ENCODE data around the gene NELFA. TPM values are rescaled to one million over a fixed set of nuclear protein-coding genes. Genes with fewer than 3 reads are reported as not detected.

NELFA gene
- total and polyA plus RNA-seq, 2 donors, result 10.9 to 37.2 TPM

DNA sequence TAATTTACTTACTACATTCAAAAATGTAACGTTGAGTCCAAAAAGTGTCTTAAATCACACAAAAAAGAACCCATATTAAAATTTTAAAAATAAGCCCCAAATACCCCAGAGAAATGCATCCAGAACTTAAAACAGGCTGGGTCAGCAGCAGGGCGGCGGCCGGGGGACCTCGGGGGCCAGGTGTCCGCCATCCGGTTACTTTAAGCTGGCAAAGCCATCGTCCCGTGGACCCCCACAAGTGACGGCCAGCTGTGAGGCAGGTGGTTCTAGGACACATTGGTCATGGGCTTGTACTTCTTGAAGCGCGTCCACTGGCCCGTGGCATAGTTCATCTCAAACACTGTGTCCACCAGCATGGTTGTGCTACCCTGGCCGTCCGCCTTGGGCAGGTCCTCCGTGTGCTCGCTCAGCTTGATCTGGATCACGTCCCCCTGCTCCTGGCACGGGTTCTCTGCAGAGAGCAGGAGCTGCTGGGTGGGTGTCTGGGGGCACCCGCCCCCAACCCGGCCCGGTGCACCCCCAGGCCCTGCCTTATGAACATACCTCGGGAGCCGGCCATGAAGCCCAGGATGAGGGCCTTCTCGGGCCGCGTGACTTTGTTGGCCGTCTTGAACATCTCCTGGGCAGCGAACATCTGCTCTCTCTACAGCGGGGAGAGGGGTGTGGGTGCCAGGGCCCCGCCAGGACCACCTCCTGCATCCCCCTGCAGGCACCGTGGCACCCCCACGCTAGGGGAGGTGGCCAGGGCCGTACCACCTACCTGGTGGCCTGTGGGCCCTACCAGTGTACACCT, 25.5 kb downstream of the NELFA start:
- no peaks in the 10 kb centered on the region for H3K4me1 ChIP-seq (ENCODE audit: control insufficient read depth in 2 of 2, insufficient read depth in 2 of 2, low read length in 2 of 2)
- no peaks in the 10 kb centered on the region for H3K27me3 ChIP-seq (ENCODE audit: control insufficient read depth in 2 of 2, insufficient read depth in 1 of 2, low read length in 1 of 2)
- H3K9me3 ChIP-seq (ENCODE audit: control insufficient read depth in 2 of 2, insufficient read depth in 1 of 2, low read length in 1 of 2), result no peaks in the 10 kb centered on the region
- WGBS, result 98% methylated on average over 34 of the region's 34 CpGs
- no peak overlapping the region for H3K4me3 ChIP-seq (ENCODE audit: low read length in 2 of 2)
- H3K27ac ChIP-seq (ENCODE audit: low read depth in 1 of 2, low read length in 1 of 2), result no peak overlapping the region
- H3K36me3 ChIP-seq (ENCODE audit: control insufficient read depth in 2 of 2, insufficient read depth in 2 of 2, low read length in 1 of 2), result peaks cover 91 to 96% of the 10 kb centered on the region in 2 donors
- no peak for DNase-seq (ENCODE audit: low read depth in 6 of 9, low spot score in 9 of 9)

DNA sequence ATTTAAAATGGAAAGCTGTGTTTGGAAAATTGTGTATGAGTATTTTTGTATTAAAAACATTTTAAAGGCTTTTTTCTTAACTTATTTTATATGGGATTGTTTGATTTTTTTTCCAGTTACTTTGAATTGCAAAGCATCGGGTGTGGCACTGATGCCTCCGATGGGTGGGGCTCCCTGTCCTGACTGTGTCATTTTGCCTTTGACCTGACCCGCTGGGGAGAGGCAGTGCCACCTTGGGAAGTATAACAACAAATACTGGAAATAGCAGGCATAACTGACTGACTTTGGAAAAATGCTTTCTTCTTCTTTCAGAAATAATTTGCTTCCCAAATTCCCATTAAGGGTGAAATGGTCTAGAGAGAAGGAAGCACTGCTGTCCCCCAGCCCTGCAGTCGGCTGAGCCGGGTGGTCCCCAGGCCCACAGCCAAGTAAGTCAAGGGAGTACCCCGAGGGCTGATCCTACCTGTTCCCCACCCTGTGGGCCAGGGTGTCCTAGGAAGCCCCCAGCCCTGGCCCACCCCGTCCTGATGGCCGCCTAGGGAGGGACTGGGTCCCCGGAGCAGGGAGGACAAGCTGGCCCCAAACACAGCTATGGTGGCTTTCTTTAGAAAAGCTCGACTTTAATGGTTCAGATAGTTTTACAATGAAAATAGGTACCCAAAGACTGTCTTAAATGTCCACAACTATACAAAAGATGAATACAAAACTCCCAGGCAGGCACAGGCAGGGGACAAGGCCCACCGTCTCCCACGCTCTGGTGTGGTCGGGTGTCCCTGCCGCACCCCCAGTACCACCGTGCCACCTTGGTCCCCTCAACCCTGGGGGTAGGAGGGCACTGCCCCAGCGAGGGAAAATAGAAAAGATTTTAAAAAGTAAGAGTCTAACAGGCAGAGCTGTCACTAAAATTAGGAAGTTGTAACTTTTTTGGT, 26.4 kb downstream of the NELFA start:
- Histone ChIP-seq H3K4me3 (ENCODE audit: low read length in 2 of 2) (no peak overlapping the region), H3K27ac (ENCODE audit: low read depth in 1 of 2, low read length in 1 of 2) (no peak overlapping the region), H3K9me3 (ENCODE audit: control insufficient read depth in 2 of 2, insufficient read depth in 1 of 2, low read length in 1 of 2) (no peaks in the 10 kb centered on the region), H3K36me3 (ENCODE audit: control insufficient read depth in 2 of 2, insufficient read depth in 2 of 2, low read length in 1 of 2) (peaks cover 93 to 95% of the 10 kb centered on the region in 2 donors), H3K27me3 (ENCODE audit: control insufficient read depth in 2 of 2, insufficient read depth in 1 of 2, low read length in 1 of 2) (no peaks in the 10 kb centered on the region), H3K4me1 (ENCODE audit: control insufficient read depth in 2 of 2, insufficient read depth in 2 of 2, low read length in 2 of 2) (no peaks in the 10 kb centered on the region)
- WGBS, result 97% methylated on average over 16 of the region's 16 CpGs
- DNase-seq (ENCODE audit: low read depth in 6 of 9, low spot score in 9 of 9), result no peak

DNA sequence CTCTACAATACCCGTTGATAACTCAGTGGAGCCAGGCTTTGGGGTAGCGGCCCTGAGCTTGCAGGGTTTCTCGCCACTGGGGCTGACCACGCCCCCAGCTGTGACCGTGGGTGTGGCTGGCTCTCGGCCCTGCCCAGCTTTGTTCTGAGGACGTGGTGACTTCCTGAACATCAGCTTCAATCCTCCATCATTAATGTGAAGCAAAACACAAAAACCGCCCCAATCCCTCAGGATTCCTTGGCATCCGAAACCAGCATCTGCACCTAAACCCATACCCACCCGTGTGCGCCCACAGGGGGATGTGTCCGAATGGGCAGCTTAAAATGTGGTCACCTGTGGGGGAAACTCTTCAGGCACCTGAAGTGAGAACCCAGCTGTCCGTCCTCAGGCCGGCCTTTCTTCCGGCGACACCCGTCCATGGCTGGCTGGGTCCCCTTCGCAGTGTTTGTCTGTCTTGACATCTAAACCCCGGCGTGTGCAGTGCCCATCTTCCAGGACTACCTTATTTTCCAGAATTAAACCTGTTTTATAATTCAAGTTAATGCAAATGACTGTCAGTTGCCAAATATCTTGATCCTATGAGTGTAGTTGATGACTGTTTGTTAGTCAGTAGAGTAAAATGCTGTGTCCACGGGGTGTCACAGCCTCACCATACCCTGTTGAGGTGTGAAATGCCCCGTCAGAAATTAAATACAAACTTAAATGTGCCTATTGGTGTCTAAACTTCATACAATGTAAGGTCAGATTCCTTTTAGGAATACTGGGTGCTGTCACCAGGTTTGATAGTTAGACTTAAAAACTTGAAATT, 27.3 kb downstream of the NELFA start:
- no peak for DNase-seq (ENCODE audit: low read depth in 6 of 9, low spot score in 9 of 9)
- Histone ChIP-seq H3K4me1 (ENCODE audit: control insufficient read depth in 2 of 2, insufficient read depth in 2 of 2, low read length in 2 of 2) (no peaks in the 10 kb centered on the region), H3K36me3 (ENCODE audit: control insufficient read depth in 2 of 2, insufficient read depth in 2 of 2, low read length in 1 of 2) (peaks cover 95% of the 10 kb centered on the region in 2 donors), H3K27me3 (ENCODE audit: control insufficient read depth in 2 of 2, insufficient read depth in 1 of 2, low read length in 1 of 2) (no peaks in the 10 kb centered on the region), H3K9me3 (ENCODE audit: control insufficient read depth in 2 of 2, insufficient read depth in 1 of 2, low read length in 1 of 2) (no peaks in the 10 kb centered on the region), H3K4me3 (ENCODE audit: low read length in 2 of 2) (no peak overlapping the region), H3K27ac (ENCODE audit: low read depth in 1 of 2, low read length in 1 of 2) (no peak overlapping the region)
- 95% methylated on average over 22 of the region's 22 CpGs for WGBS

DNA sequence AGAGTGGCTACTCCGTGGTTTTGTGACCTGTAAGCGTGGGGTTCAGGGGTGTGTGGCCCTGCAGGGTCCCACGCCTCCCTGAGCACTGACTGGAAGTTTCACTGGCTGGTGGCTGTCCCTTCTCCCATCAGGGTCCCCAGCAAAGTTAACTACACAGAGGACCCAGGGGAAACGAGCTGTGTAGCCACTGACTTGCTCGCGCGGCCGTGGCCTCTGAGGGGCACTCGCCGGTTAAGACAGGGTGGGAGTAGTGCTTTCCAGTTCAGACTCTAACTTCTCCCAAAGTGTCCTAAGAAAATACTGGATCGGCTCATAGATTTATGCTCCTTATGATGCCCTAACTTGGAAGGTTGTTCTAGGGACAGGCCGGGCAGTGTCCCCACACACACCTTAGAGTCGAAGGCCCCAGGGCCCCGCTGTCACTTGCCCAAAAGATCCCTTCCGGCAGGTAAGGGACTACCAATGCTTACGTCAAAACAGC, 28.2 kb downstream of the NELFA start:
- Histone ChIP-seq H3K27me3 (ENCODE audit: control insufficient read depth in 2 of 2, insufficient read depth in 1 of 2, low read length in 1 of 2) (no peaks in the 10 kb centered on the region), H3K36me3 (ENCODE audit: control insufficient read depth in 2 of 2, insufficient read depth in 2 of 2, low read length in 1 of 2) (peaks cover 95 to 96% of the 10 kb centered on the region in 2 donors), H3K9me3 (ENCODE audit: control insufficient read depth in 2 of 2, insufficient read depth in 1 of 2, low read length in 1 of 2) (no peaks in the 10 kb centered on the region), H3K4me1 (ENCODE audit: control insufficient read depth in 2 of 2, insufficient read depth in 2 of 2, low read length in 2 of 2) (no peaks in the 10 kb centered on the region), H3K4me3 (ENCODE audit: low read length in 2 of 2) (no peak overlapping the region), H3K27ac (ENCODE audit: low read depth in 1 of 2, low read length in 1 of 2) (no peak overlapping the region)
- DNase-seq (ENCODE audit: low read depth in 6 of 9, low spot score in 9 of 9), result no peak
- WGBS, result 96% methylated on average over 16 of the region's 16 CpGs

DNA sequence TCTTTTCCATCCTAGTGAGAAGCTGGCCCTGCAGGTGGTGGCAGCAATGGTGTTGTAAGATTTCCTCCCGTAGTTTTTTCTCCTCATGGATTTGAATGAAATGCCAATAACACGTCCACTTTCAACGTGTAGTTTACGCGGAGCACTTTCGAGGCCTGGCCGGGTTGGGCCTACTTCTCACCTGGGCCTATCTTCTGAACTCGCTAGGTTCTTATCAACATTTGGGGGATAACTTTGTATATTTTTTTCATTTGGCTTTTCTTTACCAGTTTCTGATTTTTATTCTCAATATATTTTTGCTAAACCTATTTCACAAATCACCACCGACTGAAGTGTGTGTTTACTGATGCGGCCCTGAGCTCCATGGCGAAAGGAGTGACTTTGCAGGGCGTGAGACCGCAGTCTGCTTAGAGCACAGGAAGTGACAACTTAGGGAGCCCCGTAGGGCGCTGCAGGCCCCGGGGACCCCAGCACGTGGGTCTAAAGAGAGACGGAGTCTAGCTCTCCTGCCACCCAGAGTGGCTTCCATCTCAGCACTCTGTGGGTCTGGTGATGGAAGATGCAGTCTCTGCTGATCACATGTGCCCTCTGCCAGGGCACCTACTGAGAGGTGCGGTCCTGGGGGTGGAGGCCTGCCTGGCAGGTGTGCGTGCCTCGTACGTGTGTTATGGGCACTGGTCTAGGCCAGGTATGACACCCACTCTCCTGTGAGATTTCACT, 29.1 kb downstream of the NELFA start:
- DNase-seq (ENCODE audit: low read depth in 6 of 9, low spot score in 9 of 9), result no peak
- Histone ChIP-seq H3K4me1 (ENCODE audit: control insufficient read depth in 2 of 2, insufficient read depth in 2 of 2, low read length in 2 of 2) (no peaks in the 10 kb centered on the region), H3K36me3 (ENCODE audit: control insufficient read depth in 2 of 2, insufficient read depth in 2 of 2, low read length in 1 of 2) (peaks cover 95 to 96% of the 10 kb centered on the region in 2 donors), H3K27ac (ENCODE audit: low read depth in 1 of 2, low read length in 1 of 2) (no peak overlapping the region), H3K4me3 (ENCODE audit: low read length in 2 of 2) (no peak overlapping the region), H3K9me3 (ENCODE audit: control insufficient read depth in 2 of 2, insufficient read depth in 1 of 2, low read length in 1 of 2) (no peaks in the 10 kb centered on the region), H3K27me3 (ENCODE audit: control insufficient read depth in 2 of 2, insufficient read depth in 1 of 2, low read length in 1 of 2) (no peaks in the 10 kb centered on the region)
- WGBS, result 96% methylated on average over 22 of the region's 22 CpGs

DNA sequence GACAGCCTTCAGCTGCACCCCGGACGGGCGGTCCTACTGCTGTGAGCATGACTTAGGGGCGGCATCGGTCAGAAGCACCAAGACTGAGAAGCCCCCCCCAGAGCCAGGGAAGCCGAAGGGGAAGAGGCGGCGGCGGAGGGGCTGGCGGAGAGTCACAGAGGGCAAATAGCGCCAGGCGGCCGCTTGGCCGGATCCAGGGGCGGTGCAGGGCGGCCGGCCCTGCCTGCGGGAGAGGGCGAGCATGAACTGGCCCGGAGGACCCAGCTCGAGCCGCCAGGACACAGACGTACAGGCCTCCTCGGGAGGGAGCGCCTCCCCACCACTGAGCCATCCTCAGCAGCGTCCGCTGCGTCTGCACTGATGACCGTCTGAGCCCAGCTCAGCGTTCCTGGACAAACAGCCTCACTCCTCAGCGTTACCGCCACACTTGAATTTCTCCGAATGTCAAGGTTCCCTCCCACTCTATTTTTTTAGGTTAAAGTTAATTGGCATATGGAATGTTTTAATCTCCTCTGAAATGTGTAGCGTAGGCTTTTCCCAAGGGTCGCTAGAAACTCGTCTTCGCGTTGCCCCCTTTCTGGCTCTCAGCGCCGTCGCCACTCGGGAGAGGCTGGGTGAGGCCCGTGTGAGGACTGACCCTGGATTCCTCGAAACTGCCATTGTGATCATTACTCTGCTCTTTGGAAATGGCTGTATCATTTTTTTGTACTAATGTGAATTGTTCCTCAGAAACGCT, 29.9 kb downstream of the NELFA start:
- whole genome bisulfite sequencing, result 98% methylated on average over 45 of the region's 45 CpGs
- H3K4me3 ChIP-seq (ENCODE audit: low read length in 2 of 2), result no peak overlapping the region
- H3K9me3 ChIP-seq (ENCODE audit: control insufficient read depth in 2 of 2, insufficient read depth in 1 of 2, low read length in 1 of 2), result no peaks in the 10 kb centered on the region
- no peaks in the 10 kb centered on the region for H3K27me3 ChIP-seq (ENCODE audit: control insufficient read depth in 2 of 2, insufficient read depth in 1 of 2, low read length in 1 of 2)
- peaks cover 94 to 96% of the 10 kb centered on the region in 2 donors for H3K36me3 ChIP-seq (ENCODE audit: control insufficient read depth in 2 of 2, insufficient read depth in 2 of 2, low read length in 1 of 2)
- no peak for DNase-seq (ENCODE audit: low read depth in 6 of 9, low spot score in 9 of 9)
- H3K27ac ChIP-seq (ENCODE audit: low read depth in 1 of 2, low read length in 1 of 2), result no peak overlapping the region
- no peaks in the 10 kb centered on the region for H3K4me1 ChIP-seq (ENCODE audit: control insufficient read depth in 2 of 2, insufficient read depth in 2 of 2, low read length in 2 of 2)

DNA sequence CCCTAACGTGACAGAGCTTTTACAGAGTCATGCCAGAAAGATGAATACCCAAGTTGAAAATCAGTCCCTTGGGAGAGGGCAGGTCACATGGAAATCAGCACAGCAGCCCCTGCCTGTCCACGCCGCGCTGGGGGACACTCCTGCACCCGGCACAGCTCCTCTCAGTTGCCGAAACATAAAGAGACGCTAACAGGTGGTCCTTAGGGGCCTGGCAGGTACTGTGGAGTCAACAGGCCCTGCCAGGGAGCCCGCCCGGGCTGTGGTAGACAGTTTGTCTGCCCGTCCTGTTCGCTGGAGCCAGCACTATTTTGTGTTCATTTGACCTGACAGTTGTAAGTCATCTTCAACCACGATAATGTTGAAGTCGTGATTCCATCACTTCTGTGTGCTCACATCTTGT, 30.5 kb downstream of the NELFA start:
- Histone ChIP-seq H3K4me3 (ENCODE audit: low read length in 2 of 2) (no peak overlapping the region), H3K4me1 (ENCODE audit: control insufficient read depth in 2 of 2, insufficient read depth in 2 of 2, low read length in 2 of 2) (no peaks in the 10 kb centered on the region), H3K27me3 (ENCODE audit: control insufficient read depth in 2 of 2, insufficient read depth in 1 of 2, low read length in 1 of 2) (no peaks in the 10 kb centered on the region), H3K27ac (ENCODE audit: low read depth in 1 of 2, low read length in 1 of 2) (no peak overlapping the region), H3K36me3 (ENCODE audit: control insufficient read depth in 2 of 2, insufficient read depth in 2 of 2, low read length in 1 of 2) (peaks cover 94 to 96% of the 10 kb centered on the region in 2 donors), H3K9me3 (ENCODE audit: control insufficient read depth in 2 of 2, insufficient read depth in 1 of 2, low read length in 1 of 2) (no peaks in the 10 kb centered on the region)
- DNase-seq (ENCODE audit: low read depth in 6 of 9, low spot score in 9 of 9), result no peak
- 98% methylated on average over 13 of the region's 13 CpGs for WGBS
